ENCODE measurements around the gene CMTR1. TPM values are rescaled to one million over a fixed set of nuclear protein-coding genes. Genes with fewer than 3 reads are reported as not detected.

CMTR1 gene
- total RNA-seq, 1 experiment from 2014 or later = 28.7 TPM

DNA sequence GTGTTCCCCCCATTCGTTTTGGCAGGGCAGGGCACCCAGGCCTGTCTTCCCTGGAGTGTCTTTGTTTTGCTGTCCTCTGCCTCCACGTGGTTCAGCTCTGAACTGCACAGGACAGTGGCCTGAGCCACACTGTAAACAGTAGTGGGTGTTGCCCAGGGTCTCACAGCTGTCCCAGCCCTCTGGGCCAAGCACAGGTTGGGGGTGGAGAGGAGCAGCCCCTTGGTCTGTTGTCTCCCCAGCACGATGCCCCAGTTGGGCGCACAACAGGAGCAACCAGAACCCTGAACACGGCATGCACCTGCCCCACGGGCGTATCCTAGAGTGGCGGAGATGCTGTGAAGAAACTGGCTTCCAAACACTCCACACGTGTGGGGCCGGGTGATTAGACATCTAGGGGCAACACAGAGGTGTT lies 52.3 kb downstream of the CMTR1 start:
- ATAC-seq = peak; percentile 63
- Histone ChIP-seq H3K27me3 (ENCODE audit: insufficient read depth, low read length) (no peaks in the 10 kb centered on the region), H4K20me1 (ENCODE audit: insufficient read depth) (no peaks in the 10 kb centered on the region), H3K4me3 (replicated peaks in 1 of 2; ENCODE audit: low read depth in 1 of 2, low read length in 2 of 2) (no peak overlapping the region), H3K79me2 (ENCODE audit: insufficient read depth, low read length) (no peaks in the 10 kb centered on the region; the same call in 1 of the 2 replicates), H3K9me2 (ENCODE audit: insufficient read depth) (no peaks in the 10 kb centered on the region), H2AFZ (ENCODE audit: low read depth, low read length, poor library complexity, severe bottlenecking) (no peak overlapping the region), H3K9me3 (ENCODE audit: control insufficient read depth in 1 of 2, insufficient read depth in 1 of 2, low read depth in 1 of 2, low read length in 2 of 2) (no peaks in the 10 kb centered on the region), H3K4me1 (ENCODE audit: control insufficient read depth in 1 of 2, insufficient read depth in 2 of 2, low read length in 2 of 2) (no peaks in the 10 kb centered on the region), H3K9ac (ENCODE audit: low read length) (no peak overlapping the region), H3K36me3 (ENCODE audit: control insufficient read depth in 1 of 2, insufficient read depth in 2 of 2, low read length in 2 of 2) (peaks cover 0 to 5% of the 10 kb centered on the region in 2 experiments; a peak in 2 of 4 replicates), H3K4me2 (ENCODE audit: low read length) (no peak overlapping the region), H3K27ac (ENCODE audit: low read depth, low read length) (no peak overlapping the region)
- CTCF ChIA-PET = interaction anchor here (0.6 to 1.3 kb wide), 3 partner anchors 80 to 207 kb away, joined by 3 to 9 read pairs (median 3); no protein-coding TSS in a partner anchor
- POLR2A ChIA-PET = no interaction called here
- no peak for DNase-seq (ENCODE audit: low read depth, low spot score)
- RAD21 ChIA-PET (ENCODE audit: low non-redundant PET in 1 of 2, low total read pairs in 2 of 2, uncharacterized antibody in 2 of 2, unreplicated experiment in 2 of 2) = interaction anchor here in 1 of 2 experiments (1.3 kb wide), 1 partner anchor 207 kb away, joined by 3 read pairs; no protein-coding TSS in a partner anchor
- TF ChIP-seq, protein P1, sequence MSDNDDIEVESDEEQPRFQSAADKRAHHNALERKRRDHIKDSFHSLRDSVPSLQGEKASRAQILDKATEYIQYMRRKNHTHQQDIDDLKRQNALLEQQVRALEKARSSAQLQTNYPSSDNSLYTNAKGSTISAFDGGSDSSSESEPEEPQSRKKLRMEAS (IDR thresholded peaks at IDR 0.05) = no peak
- no peak for TF ChIP-seq SRF (IDR thresholded peaks at IDR 0.05; ENCODE audit: low read depth)
- TF ChIP-seq, protein P2, sequence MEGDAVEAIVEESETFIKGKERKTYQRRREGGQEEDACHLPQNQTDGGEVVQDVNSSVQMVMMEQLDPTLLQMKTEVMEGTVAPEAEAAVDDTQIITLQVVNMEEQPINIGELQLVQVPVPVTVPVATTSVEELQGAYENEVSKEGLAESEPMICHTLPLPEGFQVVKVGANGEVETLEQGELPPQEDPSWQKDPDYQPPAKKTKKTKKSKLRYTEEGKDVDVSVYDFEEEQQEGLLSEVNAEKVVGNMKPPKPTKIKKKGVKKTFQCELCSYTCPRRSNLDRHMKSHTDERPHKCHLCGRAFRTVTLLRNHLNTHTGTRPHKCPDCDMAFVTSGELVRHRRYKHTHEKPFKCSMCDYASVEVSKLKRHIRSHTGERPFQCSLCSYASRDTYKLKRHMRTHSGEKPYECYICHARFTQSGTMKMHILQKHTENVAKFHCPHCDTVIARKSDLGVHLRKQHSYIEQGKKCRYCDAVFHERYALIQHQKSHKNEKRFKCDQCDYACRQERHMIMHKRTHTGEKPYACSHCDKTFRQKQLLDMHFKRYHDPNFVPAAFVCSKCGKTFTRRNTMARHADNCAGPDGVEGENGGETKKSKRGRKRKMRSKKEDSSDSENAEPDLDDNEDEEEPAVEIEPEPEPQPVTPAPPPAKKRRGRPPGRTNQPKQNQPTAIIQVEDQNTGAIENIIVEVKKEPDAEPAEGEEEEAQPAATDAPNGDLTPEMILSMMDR (IDR thresholded peaks at IDR 0.05 in 2 of 3, conservative IDR thresholded peaks at IDR 0.05 in 1 of 3; ENCODE audit: borderline replicate concordance in 1 of 3, insufficient read depth in 1 of 3, low read depth in 2 of 3, low read length in 2 of 3) = peak in 1 of 3 experiments; percentile 26; a peak in 2 of 6 replicates
- intact Hi-C loops (cut with micrococcal nuclease) = loop anchor here (2.0 kb wide), 1 partner anchor 308 kb away; no protein-coding TSS in a partner anchor
- no TSS peak for BruUV-seq (replicated peaks)

DNA sequence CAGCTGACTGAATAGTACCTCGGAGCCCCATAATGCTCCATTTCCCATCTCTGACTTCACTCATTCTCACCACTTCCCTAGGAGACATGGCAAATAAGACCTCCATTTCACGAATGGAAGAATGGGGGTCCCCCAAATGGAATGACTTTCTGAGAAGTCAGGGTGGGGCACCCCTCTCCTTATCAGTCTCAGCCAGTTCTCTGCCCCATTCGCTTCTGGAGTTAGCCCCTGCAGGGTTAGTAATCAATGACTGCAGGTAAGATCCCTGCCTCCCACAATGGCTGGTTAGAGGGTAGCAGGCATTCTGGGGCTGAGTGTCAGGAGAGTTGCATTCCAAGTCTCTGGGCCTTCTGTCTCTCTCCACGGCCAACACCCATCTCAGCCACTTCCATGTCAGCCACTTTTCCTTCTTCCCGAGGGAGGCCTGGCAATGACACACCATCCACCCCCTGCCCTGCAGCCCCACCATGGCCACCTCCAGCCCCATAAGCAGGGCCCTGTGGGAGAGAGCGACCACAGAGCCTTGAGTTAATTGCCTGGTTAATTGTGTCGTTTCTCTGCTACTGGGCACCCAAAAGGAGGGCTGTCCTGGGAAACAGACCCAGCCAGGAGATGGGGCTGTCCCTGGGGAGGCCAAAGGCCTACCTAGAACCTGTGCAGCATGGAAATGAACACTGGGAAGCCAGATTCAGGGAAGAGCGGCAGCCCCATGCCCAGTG lies 53.3 kb downstream of the CMTR1 start:
- TF ChIP-seq POLR2AphosphoS5 (IDR thresholded peaks at IDR 0.05; ENCODE audit: low read depth, low read length) = no peak
- no peak for TF ChIP-seq SP1 (IDR thresholded peaks at IDR 0.05; ENCODE audit: low read depth)
- TF ChIP-seq YY1 (IDR thresholded peaks at IDR 0.05; ENCODE audit: extremely low read depth, insufficient replicate concordance, low read depth, low read length) = no peak
- TF ChIP-seq ZFX (IDR thresholded peaks at IDR 0.05) = no peak
- no peak for TF ChIP-seq CEBPB (IDR thresholded peaks at IDR 0.05; ENCODE audit: low read depth)
- no peak for TF ChIP-seq ZNF274 (IDR thresholded peaks at IDR 0.05; ENCODE audit: low read depth, low read length)
- Histone ChIP-seq H3K79me2 (ENCODE audit: insufficient read depth, low read length) (no peaks in the 10 kb centered on the region; the same call in 1 of the 2 replicates), H3K9ac (ENCODE audit: low read length) (no peak overlapping the region), H3K9me2 (ENCODE audit: insufficient read depth) (no peaks in the 10 kb centered on the region), H4K20me1 (ENCODE audit: insufficient read depth) (no peaks in the 10 kb centered on the region), H3K4me1 (ENCODE audit: control insufficient read depth in 1 of 2, insufficient read depth in 2 of 2, low read length in 2 of 2) (no peaks in the 10 kb centered on the region), H3K27ac (ENCODE audit: low read depth, low read length) (no peak overlapping the region), H3K9me3 (ENCODE audit: control insufficient read depth in 1 of 2, insufficient read depth in 1 of 2, low read depth in 1 of 2, low read length in 2 of 2) (no peaks in the 10 kb centered on the region), H3K4me2 (ENCODE audit: low read length) (no peak overlapping the region), H2AFZ (ENCODE audit: low read depth, low read length, poor library complexity, severe bottlenecking) (no peak overlapping the region), H3K36me3 (ENCODE audit: control insufficient read depth in 1 of 2, insufficient read depth in 2 of 2, low read length in 2 of 2) (peaks cover 0 to 5% of the 10 kb centered on the region in 2 experiments; a peak in 2 of 4 replicates), H3K4me3 (replicated peaks in 1 of 2; ENCODE audit: low read depth in 1 of 2, low read length in 2 of 2) (no peak overlapping the region), H3K27me3 (ENCODE audit: insufficient read depth, low read length) (no peaks in the 10 kb centered on the region)
- ChIA-PET RAD21 (ENCODE audit: low non-redundant PET in 1 of 2, low total read pairs in 2 of 2, uncharacterized antibody in 2 of 2, unreplicated experiment in 2 of 2) (no interaction called here), POLR2A (no interaction called here), CTCF (no interaction called here)
- no peak for DNase-seq (ENCODE audit: low read depth, low spot score)
- ATAC-seq = no peak
- intact Hi-C loops (cut with micrococcal nuclease) = no loop called here
- BruUV-seq (replicated peaks) = no TSS peak

All from HCT116 (cell line).